ENCODE results near the gene CCDC146. TPM values are rescaled to one million over a fixed set of nuclear protein-coding genes. Genes with fewer than 3 reads are reported as not detected.

Gene CCDC146
- total RNA-seq, 6 donors from 2014 or later = 3.6 to 62.4 (median 18.7) TPM

DNA sequence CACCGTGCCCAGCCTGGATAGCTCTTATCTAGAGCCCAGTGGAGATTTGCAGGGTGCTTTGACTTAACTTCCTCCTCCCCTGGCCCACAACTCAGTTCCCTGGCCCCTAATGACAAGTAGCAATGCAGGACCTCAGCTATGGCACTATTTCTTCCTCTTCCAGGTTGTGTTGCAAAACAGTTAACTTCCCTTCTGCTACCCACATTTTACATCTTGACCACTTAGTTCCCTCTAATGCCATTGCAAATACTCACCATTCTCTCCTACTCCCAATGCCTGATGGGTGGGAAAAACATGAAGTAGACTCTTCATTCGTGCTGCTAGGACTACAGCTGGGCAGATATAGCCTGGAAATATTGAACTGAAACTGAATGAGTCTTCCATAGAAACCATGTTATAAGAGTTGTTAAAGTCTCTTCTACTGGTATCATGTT, 116.3 kb downstream of the CCDC146 start:
- DNase-seq (peak in 1 of 2 donors; percentile 63), ATAC-seq (ENCODE audit: low FRiP score in 2 of 2) (peak; percentile 76 to 87)
- Histone ChIP-seq H3K27ac (peak overlapping the region; percentile 5 to 43 (median 26)), H3K4me3 (no peak overlapping the region), H3K4me1 (peaks cover 11 to 19% (median 14%) of the 10 kb centered on the region in 4 donors), H3K27me3 (no peaks in the 10 kb centered on the region), H3K36me3 (no peaks in the 10 kb centered on the region), H3K9me3 (no peaks in the 10 kb centered on the region)
- TF ChIP-seq, protein P1, sequence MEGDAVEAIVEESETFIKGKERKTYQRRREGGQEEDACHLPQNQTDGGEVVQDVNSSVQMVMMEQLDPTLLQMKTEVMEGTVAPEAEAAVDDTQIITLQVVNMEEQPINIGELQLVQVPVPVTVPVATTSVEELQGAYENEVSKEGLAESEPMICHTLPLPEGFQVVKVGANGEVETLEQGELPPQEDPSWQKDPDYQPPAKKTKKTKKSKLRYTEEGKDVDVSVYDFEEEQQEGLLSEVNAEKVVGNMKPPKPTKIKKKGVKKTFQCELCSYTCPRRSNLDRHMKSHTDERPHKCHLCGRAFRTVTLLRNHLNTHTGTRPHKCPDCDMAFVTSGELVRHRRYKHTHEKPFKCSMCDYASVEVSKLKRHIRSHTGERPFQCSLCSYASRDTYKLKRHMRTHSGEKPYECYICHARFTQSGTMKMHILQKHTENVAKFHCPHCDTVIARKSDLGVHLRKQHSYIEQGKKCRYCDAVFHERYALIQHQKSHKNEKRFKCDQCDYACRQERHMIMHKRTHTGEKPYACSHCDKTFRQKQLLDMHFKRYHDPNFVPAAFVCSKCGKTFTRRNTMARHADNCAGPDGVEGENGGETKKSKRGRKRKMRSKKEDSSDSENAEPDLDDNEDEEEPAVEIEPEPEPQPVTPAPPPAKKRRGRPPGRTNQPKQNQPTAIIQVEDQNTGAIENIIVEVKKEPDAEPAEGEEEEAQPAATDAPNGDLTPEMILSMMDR (IDR thresholded peaks at IDR 0.05) = no peak
- peak; percentile 34 to 36 for TF ChIP-seq POLR2AphosphoS5 (IDR thresholded peaks at IDR 0.05)
- WGBS, 2 donors = 53 to 82% methylated on average over 2 of the region's 2 CpGs

- no peaks in the 10 kb centered on the region for H3K27me3 ChIP-seq
- TF ChIP-seq POLR2A (IDR thresholded peaks at IDR 0.05) (no peak), EP300 (IDR thresholded peaks at IDR 0.05) (no peak), POLR2AphosphoS5 (IDR thresholded peaks at IDR 0.05) (no peak)
- TF ChIP-seq, protein P1 (IDR thresholded peaks at IDR 0.05) = no peak
- no peaks in the 10 kb centered on the region for H3K9me3 ChIP-seq
- no peaks in the 10 kb centered on the region for H3K36me3 ChIP-seq
- H3K4me3 ChIP-seq = no peak overlapping the region
- H3K27ac ChIP-seq = no peak overlapping the region
- H3K4me1 ChIP-seq = peaks cover 11 to 19% (median 14%) of the 10 kb centered on the region in 4 donors
- ATAC-seq (ENCODE audit: low FRiP score in 2 of 2) (no peak), DNase-seq (no peak)
- WGBS, 2 donors = 84 to 88% methylated on average over 3 of the region's 3 CpGs
Observed at GRCh38 chr7:77239471-77239870, 117.1 kb downstream of the CCDC146 start.

DNA sequence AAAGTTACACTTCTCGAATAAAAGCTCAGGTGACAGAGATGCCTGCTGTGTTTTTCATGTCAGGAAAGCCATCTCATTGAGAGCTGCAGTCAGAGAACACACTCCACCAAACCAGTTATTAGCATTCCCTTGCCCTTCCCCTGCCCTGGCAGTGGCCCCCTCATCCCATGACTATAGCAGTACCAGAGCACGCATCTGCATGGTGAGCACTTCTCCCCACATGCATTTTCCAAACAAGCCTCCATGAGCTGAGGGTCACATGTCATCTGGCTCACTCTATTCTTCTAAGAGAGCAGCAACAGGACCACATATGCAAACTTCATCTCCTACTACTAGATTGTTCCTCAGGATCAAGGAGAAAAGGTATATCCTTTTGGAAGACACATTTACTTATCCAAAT, 119.7 kb downstream of the CCDC146 start:
- no peak for ATAC-seq (ENCODE audit: low FRiP score in 2 of 2)
- no peak overlapping the region for H3K27ac ChIP-seq

GRCh38 chr7:77242554-77242953, 120.1 kb downstream of the CCDC146 start:
- no peaks in the 10 kb centered on the region for H3K27me3 ChIP-seq
- WGBS, 2 donors = 69 to 78% methylated on average over 2 of the region's 2 CpGs
- no peak for ATAC-seq (ENCODE audit: low FRiP score in 2 of 2)
- H3K27ac ChIP-seq = no peak overlapping the region
- H3K36me3 ChIP-seq = no peaks in the 10 kb centered on the region
- peaks cover 16 to 24% (median 23%) of the 10 kb centered on the region in 4 donors for H3K4me1 ChIP-seq
- no peaks in the 10 kb centered on the region for H3K9me3 ChIP-seq
- no peak overlapping the region for H3K4me3 ChIP-seq
- TF ChIP-seq, protein P1 (IDR thresholded peaks at IDR 0.05) = no peak
- TF ChIP-seq EP300 (IDR thresholded peaks at IDR 0.05) (no peak), POLR2AphosphoS5 (IDR thresholded peaks at IDR 0.05) (no peak), POLR2A (IDR thresholded peaks at IDR 0.05) (no peak)
- DNase-seq = no peak

More for the DNA sequence above, 119.7 kb downstream of the CCDC146 start:
- TF ChIP-seq POLR2AphosphoS5 (IDR thresholded peaks at IDR 0.05) = no peak
- no peak for TF ChIP-seq EP300 (IDR thresholded peaks at IDR 0.05)
- TF ChIP-seq, protein P1 (IDR thresholded peaks at IDR 0.05) = no peak
- no peak for TF ChIP-seq POLR2A (IDR thresholded peaks at IDR 0.05)
- WGBS, 2 donors = 71 to 89% methylated on average over 2 of the region's 2 CpGs
- DNase-seq = no peak
- Histone ChIP-seq H3K27me3 (no peaks in the 10 kb centered on the region), H3K4me1 (peaks cover 19 to 24% (median 24%) of the 10 kb centered on the region in 4 donors), H3K36me3 (no peaks in the 10 kb centered on the region), H3K4me3 (no peak overlapping the region), H3K9me3 (no peaks in the 10 kb centered on the region)

- Histone ChIP-seq H3K36me3 (no peaks in the 10 kb centered on the region), H3K9me3 (no peaks in the 10 kb centered on the region), H3K4me3 (no peak overlapping the region), H3K27ac (no peak overlapping the region), H3K4me1 (peaks cover 0 to 13% (median 11%) of the 10 kb centered on the region in 4 donors), H3K27me3 (no peaks in the 10 kb centered on the region)
- no peak for DNase-seq
- TF ChIP-seq EP300 (IDR thresholded peaks at IDR 0.05) (no peak), POLR2A (IDR thresholded peaks at IDR 0.05) (no peak), POLR2AphosphoS5 (IDR thresholded peaks at IDR 0.05) (no peak)
- TF ChIP-seq, protein P1 (IDR thresholded peaks at IDR 0.05) = no peak
- WGBS, 2 donors = 82 to 90% methylated on average over 6 of the region's 6 CpGs
- no peak for ATAC-seq (ENCODE audit: low FRiP score in 2 of 2)
Observed at GRCh38 chr7:77244222-77244934, 122.0 kb downstream of the CCDC146 start.

Data from upper lobe of left lung (tissue), 6 donors.